HPDE6-E6E7 (cell line): Measurements from ENCODE around the gene RAB6A.
"Not testable (repeated sequence)": the region's sequence is repeated elsewhere in the genome, so short reads cannot be mapped to it uniquely, and the experiment has no call there.

Source experiments
- DNase-seq: peaks from one replicate; pipeline ENCODE4 v3.0.0; 2011; ENCODE audit warnings: missing footprints; ENCODE audit errors: extremely low spot score

The RAB6A gene

DNA sequence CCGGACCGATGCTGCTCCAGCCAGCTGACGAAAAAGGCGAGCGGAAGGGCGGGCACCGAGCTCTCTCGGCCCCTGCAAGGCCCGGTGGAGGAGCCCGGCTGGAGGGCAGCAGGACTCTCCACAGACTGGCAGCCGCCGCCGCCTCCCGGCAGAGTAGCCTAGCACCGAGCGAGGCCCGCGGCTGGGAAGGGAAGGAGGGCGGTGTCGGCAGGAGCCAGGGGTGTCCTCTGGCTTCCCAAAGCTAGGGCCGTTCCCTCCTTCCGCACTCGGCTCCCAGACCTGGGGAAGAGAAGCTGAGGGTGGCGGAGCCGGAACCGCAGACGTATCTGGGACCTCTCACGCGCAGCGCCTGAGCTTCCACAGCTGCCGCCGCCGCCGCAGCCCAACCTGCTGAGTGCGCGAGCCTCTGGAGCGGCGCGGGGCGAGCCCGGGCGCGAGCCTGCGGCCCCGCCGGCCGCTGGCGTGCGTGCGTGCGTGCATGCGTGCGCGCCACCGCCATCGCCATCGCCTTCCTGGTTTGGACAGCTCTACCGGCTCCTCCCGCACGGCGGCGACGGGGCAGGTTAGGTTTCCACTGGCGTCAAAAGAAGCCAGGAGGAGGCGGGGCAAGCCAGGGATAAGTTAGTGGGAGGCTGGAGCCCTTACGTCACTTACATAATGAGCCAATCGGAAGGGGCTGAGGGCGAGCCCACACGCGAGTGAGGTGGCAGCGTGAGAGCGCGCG lies at the start of gene RAB6A:
TSS of gene RAB6A (minus strand) at position 396 of the 724 bp plus-strand sequence. CDS start 439 bp downstream, outside the sequence.
- DNase-seq, result peak; percentile 90

DNA sequence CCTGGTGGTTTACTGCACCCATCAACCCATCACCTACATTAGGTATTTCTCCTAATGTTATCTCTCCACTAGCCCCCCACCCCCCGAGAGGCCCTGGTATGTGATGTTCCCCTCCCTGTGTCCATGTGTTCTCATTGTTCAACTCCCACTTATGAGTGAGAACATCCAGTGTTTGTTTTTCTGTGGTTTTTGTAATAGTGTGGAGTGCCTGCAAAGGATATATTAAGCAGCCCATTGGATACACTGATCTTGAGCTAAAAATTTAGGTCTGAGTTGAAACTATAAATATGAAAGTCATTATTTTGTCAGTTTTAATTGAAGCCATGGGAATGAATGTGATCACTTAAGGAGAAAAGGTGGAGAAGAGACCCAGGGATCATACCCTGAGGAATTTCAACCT lies 49.8 kb upstream of the RAB6A start:
- no peak for DNase-seq

DNA sequence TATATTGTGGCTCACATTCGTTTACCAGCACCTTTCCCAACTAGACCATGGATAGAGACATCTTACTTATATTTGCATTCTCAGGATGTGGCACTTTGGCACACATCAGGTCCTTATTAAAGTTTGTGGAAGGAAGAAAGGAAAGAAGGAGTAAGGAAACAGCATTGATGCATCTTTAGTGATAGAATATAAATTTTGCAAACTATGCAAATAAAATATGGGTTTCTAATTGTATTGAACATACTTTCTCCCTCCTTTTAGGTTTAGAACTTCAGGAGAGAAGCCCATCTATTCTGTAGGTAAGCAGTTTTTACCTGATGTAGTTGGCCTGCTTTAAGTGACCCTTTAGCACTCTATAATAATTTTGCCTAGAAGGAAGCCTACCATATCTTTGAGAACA lies 47.2 kb upstream of the RAB6A start:
- DNase-seq, result no peak

DNA sequence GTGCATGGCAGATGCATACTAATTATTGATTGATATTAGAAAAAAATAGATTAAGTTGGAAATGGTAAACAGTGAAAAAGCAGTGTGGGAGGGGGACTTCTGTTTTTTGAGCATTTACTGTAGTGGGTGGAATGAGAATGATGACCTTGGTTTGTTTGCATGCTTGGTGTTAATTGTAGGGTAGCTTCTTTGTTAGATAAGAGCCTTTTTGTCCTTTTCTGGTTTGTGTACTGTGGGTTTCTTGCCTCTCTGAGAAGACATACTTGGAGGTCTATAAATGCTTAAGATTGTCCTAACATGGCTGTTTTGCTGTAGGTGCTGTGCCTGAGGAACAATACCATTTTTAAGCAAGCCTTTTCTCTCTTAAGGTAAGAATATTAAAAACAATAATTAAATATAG lies 43.8 kb upstream of the RAB6A start:
- no peak for DNase-seq

DNA sequence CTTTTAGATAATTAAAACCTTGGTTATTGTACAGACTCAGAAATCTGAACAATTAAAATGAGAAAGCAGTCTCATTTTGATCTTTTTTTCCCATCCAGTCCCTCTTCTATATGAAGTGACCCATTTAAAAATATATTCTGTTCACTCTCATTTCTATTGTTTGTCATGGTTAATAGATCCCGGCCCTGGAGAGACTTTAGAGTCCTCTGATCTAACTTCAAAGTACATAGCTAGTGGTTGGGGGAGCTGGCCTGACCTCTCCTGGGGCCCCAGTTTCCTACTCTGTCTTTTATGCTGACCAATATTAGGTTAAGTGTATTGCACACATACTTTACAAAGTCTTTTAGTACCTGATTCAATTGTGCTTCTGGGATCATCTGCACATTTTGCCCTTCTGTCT lies 40.3 kb upstream of the RAB6A start:
- no peak for DNase-seq

DNA sequence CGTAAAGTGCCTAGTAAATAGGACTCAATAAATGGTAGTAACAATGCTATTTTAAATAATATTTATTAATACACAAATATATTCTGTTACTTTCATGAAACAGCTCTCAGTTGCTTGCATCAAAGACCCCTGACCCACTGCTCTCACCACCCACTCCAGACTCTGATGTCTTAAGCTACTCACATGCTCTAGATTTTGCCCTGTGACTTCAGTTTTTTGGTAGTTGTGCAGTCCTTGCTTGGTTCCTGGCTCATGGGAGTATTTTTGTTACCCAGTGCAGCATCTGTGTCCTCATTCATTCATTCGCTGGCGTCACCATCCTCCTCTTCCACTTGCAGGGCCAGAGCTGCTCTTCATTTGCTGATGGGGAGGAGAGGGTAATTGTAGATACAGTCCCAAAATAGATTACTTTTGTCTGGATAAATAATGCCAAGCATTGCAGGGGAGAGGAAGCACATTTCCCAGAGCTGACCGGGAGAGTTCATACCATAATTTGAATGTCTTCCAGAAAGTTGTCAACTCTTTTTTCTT lies 39.5 kb upstream of the RAB6A start:
- no peak for DNase-seq

DNA sequence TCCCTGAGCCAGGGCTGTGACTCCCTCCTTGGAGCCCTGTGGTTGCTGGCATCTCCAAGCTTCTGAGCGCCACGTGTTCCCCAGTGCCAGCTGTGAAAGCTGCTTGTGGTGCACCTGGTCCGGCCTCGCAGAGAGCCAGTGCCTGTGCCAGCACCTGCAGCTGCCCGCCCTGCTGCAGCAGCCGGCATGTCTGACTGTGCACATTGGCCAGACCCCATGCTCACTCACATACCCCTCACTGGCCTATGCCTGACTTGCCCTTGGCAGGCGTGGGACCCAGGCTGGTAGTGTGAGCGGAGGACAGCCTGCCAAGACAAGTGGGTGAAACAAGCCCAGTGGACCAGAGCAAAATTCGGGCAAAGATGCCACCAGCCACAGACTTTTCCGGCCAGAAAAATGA lies 36.6 kb upstream of the RAB6A start:
- no peak for DNase-seq

DNA sequence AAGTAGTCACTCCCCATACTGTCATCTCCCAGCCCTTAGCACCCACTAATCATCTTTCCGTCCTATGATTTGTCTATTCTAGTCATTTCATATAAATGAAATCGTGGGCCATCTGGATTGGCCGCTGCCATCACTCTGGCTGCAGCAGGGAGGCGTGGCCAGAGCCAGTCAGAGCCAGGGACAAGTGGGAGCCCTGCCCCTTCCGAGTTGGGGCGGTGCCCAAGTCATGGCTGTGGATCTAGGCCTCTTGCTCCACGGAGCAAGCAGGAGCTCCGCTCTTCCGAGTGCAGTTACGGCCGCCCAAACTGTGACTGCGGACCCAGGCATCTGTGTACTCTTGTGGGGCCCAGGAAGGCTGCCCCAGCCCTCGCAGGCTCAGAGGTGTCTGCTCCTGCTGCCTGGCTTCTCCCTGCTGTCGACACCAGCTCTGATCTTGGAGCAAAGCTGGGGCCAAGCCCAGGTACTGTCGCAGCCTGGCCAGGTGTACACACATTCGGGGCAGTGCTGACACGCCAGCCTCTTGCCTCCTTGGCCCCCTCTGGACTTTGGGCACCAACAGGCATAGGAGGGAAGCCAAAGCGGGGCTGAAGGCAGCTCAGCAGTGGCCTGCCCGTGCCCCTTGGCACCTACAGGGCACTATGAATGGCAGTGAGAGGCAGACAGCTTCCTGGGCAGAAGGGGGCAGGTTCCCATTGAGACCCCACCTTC lies 35.2 kb upstream of the RAB6A start:
- no peak for DNase-seq

DNA sequence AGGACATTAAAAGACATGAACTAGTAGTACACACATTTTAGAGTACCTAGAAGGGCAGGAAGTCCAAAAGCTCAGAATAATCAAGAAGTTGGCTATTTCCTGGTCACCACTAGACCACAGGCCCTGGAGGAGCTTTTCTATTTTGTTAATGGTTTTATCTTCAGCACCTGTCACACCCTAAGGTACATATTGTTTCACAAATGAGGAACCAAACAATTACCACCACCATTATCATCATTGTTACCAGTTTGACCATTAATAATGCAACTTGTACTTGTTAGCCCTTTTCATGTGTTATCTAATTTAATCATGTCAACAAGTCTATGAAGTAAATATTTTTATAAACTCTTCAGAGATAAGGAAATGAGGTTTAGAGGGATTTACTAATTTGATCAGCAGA lies 31.7 kb upstream of the RAB6A start:
- DNase-seq, result no peak

DNA sequence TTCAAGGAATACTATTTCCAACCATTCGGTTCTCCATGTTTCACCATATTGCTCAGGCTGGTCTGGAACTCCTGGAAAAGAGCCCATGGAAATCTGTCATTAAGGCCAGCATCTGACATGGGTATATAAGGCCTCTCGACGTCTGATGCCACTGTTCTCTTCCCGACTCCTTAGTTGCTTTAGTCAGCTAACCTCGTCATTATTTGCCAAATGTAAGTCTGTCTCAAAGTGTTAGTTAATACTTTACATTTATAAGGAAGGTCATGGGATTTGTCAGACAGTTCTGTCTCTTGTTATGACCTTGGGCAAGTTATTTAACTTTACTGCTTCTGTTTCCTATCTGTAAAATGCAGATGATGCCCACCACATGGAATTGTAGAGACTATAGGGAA lies 28.4 kb upstream of the RAB6A start:
- no peak for DNase-seq

DNA sequence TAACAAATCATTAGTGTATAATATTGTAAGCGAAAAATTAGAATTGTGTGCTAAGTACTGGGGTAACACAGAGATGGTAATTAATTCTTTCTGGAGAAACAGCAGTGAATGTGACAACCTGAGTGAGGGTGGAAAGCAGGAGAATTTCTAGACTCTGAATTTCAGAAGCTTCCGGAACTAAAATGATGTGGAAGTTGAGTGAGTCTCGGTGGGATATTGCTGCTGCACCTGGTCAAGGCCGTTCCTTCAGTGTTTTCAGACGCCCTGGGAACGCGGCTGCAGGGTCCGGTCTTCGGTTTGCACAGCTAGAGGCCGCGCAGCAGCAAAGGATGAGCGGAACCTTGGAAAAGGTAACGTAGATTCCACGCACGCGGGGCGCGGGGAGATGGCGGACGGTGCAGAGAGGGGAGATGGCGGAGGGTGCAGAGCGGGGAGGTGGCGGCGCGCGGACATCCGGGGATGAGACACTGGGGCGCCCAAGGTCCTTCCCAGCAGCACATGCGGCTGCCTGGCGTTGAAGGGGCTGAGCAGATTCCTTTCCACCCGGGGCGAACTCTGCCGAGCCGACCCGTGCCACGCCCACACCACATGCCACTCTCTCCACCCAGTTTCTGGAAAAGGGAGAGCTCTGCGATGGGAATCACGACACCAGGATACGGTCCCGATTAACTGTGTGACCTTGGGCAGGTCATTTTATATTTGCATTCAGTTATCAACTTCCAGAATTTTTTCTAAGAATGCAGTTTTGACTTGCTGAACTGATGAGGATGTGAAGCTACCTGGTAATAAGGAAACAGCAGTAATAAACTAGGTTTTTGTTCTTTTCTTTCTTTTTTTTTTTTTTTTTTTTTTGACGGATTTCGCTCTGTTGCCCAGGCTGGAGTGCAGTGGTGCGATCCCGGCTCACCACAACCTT lies 27.0 kb upstream of the RAB6A start, which contains the start of gene MRPL48:
TSS of gene MRPL48 (plus strand) at position 232 of the 916 bp plus-strand sequence. CDS start at position 330, 98 bp downstream.
- peak; percentile 94 for DNase-seq

DNA sequence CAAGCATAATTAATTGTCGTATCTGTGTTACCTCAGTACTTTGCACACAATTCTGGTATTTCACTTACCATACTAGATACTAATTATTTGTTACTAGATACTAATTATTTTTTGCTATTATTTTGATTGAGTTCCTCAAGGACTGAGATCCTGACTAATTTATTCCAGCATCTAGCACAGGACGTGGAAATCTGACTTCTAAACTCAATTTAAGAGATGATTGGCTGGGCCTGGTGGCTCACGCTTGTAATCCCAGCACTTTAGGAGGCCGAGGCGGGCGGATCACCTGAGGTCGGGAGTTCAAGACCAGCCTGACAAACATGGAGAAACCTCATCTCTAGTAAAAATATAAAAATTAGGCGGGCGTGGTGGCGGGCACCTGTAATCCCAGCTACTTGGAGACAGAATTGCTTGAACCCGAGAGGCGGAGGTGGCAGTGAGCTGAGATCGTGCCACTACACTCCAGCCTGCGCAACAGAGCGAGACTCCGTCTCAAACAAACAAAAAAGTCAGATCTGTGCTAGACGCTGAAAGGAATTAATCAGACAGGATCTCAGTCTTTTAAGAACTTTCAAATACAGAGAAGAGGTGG lies 26.3 kb upstream of the RAB6A start:
- DNase-seq, result no peak

DNA sequence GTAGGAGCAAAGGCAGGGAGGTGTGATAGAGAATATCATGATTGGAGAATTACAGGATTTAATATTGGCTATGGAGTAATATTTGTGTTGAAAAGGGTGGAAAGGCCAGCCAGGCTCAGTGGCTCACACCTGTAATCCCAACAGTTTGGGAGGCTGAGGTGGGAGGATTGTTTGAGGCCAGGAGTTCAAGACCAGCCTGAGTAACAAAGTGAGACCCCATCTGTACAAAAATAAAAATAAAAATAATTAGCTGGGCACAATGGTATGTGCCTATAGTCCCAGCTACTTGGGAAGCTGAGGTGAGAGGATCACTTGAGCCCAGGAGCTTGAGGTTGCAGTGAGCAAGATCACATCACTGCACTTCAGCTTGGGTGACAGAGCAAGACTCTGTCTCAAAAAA lies 24.6 kb upstream of the RAB6A start:
- not testable (repeated sequence) for DNase-seq

DNA sequence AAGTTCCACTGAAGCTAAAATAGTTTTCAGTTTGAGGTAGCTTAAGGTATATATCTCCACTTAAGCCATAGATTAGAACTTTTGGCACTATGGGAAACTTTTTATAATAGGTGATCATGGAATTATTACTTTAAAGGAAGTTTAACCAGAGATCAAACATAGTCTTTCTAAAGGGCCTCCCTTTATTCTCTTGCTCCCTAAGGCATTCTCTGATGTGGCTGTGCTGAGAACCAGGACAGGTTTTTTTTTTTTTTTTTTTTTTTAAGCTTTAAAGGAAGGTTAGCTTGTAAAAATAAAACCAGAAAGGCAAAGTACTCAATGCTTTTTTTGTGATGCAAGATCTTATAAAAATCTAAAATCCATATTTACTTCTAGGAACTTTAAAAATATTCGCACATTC lies 23.9 kb upstream of the RAB6A start:
- no peak for DNase-seq

DNA sequence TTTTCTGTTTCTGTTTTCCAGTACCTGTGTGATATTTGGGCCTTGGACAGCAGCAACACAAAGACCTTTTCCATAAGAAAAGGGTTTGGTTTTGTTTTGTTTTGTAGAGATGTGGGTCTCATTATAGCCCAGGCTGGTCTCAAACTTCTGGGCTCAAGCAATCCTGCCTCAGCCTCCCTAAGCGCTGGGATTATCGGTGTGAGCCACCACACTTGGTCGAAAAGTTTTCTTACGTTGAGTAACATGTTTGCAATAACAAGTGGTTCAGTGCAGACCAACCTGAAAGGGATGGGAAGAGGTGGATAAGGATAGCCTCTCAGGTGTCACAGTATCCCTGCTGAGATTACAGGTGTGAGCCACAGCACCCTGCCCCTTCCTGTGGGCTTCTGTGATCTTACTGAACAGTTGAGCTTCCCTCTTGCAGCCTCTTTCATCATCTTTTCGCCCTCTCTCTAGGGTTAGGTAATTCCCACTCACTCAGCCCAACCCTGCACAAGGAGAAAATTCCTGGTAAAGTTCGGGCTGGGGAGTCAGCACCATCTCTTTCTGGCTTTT lies 23.3 kb upstream of the RAB6A start:
- DNase-seq, result no peak

DNA sequence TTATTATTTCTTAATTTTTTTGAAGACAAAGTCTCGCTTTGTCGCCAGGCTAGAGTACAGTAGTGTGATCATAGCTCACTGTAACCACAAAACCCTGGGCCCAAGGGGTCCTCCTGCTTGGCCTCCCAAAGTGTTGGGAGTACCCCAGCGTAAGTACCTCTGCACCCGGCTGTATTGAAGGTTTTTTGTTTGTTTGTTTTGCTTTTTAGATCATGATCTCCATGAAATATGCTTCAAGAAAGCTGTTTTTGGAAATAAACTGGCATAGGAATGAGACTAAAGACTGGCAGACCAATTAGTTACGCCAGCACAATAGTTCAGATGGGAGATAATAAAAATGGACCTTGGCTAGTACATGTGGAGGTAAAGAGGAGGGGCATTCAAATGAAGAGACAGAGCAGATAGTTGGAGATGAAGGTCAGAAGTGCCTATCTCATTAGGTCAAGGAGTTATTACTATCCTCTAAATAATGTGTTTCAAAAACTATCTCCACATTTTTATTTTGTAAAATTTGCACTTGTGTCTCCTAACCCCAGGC lies 22.7 kb upstream of the RAB6A start:
- no peak for DNase-seq

DNA sequence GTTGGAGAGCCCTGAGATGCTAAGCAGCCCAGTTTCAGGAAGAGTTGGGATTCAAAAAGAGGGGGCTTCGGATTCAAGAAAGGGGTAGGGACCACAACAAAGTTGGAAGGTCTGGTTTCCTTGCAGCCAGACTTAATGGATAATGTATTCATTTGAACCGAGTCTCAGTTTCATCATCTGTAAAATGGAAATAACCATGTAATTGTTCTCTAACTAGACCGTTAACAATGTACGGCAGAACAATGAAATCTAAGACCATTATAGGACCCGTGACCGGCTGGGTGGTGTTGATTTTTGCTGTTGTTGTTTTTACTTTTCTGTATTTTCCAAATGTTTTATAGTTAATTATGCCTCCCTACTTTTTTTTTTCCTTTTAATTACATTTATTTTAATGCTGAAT lies 20.4 kb upstream of the RAB6A start:
- no peak for DNase-seq

DNA sequence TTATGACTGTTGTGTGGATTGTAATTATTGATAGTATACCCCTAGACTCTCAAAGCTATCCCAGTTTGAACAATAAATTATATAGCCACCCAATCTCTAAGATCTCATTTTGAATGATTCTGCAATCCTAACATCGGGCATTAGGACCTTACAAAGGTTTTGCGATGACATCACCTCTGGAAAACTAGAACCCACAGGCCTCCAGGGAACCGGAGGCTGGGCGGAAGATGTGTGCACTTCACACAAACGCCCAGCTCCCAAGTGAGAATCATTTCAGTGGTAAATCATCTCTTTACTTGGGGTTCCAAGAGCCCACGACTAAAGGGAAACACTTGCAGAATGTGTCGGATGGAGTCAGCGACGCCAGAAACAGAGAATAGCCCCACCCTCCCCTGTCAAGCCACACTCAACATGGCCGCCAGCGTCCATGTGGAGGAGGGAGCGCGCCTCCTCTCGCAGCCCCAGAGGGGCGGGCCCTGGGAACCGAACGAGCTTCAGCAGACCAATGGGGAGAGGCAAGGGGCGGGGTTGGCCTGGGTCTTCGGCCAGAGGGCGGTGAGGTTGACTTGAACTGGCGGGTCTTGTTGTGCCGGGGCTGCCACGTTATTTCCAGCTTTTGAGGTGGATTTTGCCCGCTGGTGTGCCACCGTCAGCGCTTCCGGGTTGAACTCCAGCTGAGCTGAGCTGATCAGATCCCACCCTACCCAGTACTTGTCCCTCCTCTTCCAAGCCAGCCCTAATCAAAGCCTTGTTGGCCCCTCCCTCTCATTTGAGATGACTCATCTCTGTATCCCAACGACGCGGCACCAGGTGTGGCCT lies 18.4 kb upstream of the RAB6A start:
- DNase-seq, result peak; percentile 97

DNA sequence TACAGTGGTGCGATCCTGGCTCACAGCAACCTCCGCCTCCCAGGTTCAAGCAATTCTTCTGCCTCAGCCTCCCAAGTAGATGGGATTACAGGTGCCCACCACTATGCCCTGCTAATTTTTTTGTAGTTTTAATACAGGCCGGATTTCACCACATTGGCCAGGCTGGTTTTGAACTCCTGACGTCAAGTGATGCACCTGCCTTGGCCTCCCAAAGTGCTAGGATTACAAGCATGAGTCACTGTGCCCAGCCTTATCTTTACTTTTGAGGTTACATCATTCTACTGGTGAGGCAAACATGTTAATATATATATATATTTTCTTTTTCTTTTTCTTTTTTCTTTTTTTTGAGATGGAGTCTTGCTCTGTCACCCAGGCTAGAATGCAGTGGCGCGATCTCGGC lies 9.9 kb upstream of the RAB6A start:
- DNase-seq, result not testable (repeated sequence)

DNA sequence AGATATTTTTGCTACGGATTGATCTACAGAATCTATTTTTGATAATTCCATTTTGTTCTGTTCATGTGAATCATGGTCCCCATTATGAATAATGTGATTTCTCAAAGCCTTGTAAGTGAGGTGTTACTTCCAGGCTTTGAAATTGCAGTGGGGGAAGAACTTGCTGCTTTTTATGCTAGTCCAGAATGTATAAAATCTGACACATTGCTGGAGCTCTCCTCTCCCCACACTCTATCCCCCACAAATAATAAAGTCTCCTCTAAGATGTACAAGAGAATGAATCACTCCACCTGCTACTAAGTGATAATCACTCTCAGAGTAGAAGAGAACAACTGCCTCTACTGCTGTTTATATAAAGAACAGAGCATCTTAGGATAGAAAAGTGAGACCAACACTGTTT lies 5.9 kb upstream of the RAB6A start:
- no peak for DNase-seq
